ENCODE results near the gene ABCG1.

The ABCG1 gene

DNA sequence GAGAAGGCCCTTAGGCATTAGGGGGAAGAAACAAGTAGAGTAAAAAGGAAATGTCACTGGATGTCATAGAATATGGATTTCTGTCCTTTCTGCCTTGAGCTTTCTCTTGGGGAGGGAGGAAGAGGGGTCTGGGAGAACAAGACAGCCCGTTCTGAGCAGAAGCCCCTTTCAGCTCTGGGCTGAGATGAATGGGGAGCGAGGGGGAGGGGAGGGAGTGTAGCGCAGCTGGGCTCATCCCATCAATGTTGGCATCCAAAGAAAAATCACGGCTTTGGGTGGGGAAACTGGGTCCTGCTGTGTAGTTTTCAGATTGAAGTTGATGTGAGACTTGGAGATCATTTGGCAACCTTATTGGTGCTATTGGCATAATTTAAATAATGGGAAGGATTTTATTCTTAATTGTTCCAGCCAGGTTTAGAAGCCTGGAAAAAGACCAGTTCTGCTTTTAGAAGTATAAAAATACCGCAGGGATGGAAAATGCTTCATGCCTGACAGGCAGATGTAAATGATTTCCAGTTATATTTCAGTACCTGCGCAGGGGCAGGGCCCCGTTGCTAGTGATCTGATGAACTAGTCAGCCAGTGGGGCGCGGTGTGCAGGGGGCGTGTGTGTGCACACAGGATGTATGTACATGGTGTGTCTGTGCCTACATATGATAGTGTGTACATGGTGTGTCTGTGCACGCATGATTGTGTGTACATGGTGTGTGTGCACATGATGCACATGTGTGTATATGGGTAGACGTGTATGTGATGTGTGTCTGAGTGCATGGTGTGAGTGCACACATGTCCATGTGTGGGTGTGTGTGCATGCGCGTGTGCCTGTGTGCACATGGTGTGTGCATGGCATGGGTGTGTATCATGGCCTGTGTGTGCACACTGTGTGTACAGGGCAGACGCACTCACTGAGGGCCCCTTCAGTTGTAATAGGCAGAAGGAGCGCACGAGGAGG is 36.0 kb downstream of the ABCG1 start:
- DNase-seq: no peak

DNA sequence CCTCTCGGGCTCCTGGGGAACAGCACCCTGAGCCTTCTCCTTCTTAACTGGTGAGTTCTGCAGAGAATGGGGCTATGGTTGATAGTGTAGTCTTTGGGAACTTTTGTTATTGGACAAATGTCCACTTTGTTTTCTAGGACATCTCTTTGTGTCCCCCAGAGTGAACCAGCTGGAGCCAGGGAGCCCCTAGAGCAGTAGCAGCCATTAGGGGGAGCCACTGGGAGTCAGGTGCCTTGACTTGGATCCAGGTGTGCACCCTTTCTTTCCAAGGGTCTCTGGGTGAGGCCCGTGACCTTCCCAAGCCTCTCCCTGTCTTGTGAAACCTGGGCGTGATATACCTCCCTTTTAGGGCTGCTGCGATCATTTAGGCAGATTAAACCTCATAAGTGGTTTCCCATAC is 36.9 kb downstream of the ABCG1 start:
- no peak for DNase-seq

DNA sequence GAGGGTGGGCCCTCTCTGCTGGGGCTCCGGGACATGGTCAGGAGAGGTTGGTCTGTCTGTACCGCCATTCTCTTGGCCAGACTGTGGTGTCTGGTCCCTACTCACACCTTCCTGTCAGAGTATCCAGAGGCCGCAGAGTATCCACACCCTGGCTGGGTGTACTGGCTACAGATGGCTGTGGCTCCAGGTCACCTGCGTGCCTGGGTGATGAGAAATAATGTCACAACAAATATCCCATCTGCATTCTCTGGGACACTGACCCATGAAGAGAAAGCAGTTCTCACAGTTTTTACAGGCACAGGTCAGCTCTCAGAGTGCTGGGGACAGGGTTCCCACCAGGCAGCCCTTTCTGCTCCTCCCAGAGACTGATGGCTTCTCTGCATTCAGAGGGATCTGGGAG is 37.4 kb downstream of the ABCG1 start:
- DNase-seq: no peak

DNA sequence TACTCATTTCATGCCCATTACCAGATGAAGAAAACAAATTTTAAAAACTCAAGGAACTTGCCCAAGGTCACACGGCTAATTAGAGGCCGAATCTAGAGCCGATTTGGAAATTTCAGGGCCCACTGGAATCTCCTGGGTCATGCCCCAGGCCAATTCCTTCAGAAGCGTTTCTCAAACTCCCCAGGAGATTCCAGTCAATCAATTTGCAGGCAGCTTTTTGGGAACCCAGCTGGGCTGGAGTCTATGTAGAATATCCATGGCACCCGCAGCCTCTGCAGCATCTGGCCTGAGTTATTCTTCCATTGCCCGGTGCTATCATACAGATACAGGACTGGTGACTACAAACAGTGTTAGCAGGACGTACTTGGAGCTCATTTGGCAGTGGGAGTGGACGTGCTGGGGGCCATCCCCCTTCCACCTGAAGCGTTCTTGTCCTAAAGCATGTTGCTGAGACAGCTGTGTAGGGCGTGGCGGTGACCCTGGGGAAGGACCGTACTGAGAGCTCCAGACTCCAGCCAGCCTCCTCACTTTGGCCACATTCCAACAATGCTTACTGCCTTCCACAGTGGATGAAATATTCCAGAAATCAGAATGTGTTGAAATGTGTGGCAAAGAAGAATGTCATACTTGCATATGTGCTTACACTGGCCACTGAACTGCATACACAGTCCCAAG is 38.3 kb downstream of the ABCG1 start:
- DNase-seq: no peak

DNA sequence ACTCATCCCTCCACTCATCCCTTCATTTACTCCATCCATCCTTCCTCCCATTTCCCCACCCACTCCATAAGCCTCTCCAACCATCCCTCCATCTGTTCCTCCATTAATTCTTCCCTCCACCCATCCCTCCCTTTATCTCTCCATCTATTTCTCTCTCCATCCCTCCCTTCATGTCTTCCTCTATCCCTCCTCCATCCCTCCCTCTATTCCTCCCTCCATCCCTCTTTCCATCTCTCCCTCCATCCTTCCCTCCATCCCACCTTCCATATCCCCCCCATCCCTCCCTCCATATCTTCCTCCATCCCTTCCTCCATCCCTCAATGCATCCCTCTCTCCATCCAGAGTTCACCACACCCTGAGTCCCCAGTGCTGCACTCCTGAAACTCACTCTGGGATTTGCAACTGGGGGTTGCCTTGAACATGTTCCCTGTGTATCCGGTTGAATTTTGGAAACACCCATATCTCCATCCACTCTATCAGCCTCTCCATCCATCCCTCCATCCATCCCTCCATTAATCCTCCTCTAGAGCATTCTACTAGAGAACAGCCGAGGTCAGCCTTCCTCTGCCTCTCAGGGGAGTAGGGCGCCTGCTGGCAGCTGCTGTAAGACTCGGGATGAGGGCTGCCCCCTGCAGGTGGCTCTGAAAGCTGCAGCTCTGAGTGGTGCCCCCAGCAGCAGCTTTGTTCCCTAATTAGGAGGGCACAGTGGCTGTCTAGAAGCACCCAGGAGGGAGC is 39.4 kb downstream of the ABCG1 start:
- no peak for DNase-seq

DNA sequence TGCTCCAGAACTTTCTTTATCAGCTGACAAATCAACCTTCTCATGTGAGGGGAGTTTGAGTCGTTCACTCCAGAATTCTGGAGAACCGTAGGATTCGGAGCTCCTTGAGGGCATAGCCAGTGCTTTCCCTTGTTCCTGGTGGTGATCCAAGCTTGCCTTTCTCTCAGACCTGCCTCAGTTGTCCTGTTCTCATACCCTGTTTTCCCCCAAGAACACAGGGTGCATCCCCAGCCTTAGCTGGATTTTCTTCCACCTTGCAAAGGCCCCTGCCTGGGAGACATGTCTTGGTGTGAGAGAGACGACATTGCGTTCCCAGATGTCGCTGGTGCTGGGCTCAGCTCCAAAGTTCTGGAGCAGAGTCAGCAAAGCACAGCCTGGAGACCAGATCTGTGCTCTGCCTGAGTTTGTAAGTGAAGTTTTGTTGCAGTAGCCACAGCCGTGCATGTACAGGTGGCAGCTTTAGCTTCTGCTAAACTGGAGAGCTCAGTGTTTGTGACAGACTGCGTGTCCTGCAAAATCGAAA is 40.0 kb downstream of the ABCG1 start:
- DNase-seq: no peak

DNA sequence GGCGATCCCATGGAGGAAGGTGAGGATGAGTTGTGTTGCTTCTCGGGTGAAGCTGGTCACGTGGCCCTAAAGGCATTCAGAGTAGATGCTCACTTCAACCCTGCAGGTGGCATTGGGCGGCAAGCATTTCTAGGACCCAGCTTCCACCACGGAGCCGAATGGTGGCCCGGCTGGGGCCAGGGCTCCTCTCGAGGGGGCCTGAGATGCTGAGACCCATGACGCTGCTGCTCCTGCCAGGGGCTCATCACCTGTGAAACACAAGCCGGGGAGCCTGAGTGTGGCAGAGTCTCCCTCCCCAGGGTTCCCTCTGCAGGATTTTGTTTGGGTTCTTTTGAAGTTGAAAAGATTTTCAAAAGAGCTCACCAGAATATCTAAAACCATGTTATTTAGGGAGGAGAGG is 41.2 kb downstream of the ABCG1 start:
- no peak for DNase-seq

DNA sequence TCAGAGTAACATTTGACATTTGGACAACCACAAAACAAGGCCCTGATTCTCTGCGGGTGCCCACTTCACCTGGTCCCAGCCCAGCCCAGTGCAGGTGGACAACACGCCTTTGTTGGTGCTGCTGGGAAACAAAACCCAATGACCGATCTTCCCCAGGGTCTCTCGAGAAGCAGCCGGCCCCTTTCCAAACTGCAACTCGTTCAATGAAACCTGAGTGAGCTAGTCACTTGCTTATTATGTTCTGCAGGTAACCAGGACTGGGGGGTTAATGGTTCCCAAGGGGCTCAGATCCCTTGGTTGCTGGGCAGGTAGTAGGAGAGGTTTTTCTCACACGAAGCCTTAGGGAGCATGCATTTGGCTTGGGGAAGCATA is 42.9 kb downstream of the ABCG1 start:
- DNase-seq: no peak

DNA sequence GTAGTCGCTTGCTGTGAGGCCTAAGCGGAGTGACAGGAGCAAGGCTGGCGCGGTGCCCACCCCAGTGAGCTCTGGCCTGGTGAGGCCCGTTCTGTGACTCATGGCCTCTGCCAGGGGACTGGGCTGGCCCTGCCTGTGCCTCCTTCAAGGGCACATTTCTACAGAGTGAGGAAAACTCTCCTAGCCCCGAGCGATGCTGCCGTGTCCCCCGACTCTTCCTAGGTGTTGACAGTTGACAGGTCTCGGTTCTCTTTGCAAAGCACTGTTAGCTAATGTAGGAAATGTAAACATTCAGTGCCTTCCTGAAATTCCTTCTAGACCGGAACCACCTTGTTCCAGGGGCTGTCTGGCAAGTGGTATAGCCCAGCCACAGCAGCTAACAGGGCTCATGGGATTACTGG is 43.9 kb downstream of the ABCG1 start:
- no peak for DNase-seq

DNA sequence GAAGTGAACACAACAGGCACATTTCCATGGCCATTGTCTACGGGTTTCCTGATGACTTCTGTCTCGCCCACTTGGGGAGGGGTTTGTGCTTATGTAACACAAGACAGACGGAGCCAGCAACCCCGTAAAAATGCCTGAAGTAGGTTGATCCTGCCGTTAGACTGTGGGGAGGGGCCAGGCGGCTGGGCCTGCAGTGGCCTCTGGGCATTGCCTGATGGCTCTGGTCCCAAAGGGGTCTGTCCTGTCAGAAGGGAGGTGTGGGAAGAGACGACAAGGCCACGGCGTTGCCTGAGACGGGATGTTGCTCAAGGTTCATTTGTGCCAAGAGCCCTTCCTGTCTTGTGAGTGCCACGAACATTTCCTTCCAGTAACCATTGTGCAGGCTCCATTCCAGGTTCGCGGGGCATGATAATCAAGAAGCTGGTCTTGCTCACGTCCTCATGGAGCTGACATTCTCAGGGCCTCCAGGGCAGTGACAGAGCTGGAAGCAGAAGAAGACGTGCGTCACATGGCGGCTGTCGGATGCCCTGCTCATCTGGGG is 44.7 kb downstream of the ABCG1 start:
- DNase-seq: no peak

DNA sequence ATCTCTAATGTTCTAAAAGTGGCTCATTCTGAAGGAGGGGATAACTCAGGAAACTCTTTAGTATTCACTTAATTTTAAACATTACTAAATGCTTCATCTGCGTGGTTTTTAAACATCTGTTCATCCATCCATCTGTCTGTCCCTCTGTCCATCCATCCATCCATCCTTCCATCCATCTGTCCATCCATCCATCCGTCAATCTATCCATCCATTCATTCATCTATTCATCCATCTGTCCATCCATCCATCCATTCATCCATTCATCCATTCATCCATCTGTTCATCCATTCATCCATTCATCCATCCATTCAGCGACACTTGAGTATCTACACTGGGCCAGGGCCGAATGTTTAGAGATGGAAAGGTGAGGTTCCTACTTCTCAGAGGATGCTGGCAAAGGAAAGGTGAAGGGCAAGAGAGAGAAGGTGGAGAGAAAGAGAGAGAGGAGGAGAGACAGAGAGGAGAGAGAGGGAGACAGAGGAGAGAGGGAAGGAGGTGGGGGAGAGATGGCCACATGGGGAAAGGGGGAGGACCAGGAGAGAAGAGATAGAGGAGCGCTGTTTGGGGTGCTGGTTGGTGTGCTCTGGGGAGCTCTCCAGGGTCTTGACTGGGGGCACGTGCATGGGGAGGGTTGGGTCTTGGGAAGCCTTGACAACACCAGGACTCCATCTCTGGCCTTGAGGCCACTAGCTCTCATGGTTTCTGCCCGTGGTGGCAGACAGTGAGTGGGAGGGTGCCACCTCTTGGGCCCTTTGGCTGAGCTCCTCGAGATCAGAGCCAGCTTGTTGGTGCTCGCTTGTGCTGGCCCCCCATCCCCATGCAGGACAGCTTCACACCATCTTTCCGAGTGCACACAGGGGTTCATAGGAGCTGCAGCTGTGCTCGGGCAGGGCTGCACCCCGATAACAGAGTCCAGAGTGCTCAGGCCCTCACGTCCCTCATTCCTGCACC is 45.6 kb downstream of the ABCG1 start:
- DNase-seq: no peak

DNA sequence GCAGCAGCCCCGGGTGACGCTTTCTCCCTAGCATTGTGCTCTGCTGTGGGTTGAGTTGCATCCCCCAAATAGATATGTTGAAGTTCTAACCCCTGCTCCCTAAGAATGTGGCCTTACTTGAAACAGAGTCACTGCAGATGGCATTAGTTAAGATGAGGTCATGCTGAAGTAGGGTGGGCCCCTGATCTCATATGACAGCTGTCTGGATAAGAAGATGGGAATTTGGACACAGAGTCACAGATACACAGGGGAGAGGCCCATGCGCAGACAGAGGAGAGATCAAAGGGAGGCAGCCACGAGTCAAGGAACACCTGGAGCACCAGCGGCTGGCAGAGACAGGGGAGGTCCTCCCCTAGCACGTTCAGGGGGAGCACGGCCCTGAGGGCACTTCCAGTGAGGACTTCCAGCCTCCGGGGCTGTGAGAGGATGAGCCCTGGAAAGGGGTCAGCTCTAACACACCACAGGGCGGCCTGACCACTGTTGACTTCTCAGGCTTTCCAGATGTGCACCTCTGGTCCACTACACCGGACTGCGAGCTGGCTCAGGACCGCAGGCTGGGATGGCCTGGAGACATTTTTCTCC is 46.4 kb downstream of the ABCG1 start:
- no peak for DNase-seq

DNA sequence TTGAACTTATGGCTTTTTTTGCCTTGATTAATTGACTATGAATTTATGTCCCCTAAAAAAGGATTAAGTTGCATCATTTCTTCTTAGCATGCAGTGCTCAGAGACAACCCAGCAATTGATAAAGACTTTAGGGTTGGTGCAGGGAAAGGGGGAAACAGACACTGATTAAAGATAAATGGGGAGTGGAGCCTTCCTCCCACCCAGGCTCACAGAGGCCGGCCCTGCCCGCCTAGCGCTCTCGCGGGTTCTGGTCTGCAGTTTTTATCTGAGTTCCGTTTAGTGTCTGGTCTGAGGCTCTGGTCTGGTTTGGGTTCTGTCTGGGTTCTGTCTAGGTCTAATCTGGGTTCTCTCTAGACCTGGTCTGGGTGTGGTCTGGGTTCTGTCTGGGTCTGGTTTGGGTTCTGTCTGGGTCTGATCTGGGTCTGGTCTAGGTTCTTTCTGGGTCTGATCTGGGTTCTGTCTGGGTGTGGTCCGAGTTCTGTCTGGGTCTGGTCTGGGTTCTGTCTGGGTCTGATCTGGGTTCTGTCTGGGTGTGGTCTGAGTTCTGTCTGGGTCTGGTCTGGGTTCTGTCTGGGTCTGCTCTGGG is 48.1 kb downstream of the ABCG1 start:
- DNase-seq: no peak

DNA sequence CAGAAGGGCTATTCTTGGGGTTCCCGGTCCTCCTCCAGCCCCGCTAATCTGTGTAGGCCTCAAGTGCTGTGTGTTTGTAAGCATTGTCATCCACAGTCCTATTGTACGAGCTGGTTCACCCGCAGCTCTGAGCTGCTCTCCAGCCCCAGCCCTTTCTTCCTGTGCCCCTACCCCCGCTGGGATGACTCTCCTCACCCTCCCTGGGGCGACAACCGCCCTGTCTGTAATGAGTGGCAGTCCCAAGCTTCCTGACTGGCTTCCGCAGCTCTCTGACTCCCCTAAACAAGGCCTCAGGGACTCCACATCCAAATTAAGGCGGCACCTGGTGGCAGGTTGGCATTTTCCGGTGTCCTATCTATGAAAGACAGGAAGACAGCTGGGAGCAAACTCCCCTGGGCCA is 50.4 kb downstream of the ABCG1 start:
- DNase-seq: no peak

DNA sequence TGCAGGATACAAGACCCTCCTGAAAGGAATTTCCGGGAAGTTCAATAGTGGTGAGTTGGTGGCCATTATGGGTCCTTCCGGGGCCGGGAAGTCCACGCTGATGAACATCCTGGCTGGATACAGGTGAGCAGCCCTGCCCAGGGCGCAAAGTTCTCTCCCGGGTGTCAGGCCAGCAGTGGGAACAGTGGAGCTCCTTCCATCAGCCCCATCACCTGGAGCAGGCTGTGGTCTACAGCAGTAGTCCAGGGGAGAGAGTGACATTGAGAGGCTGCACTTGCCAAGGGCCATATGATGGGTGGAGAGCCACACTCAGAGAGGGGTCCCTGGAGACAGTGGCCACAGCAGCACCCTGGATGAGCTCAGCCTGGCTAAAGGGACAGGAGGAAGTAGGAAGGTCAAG is 52.1 kb downstream of the ABCG1 start:
- no peak for DNase-seq

DNA sequence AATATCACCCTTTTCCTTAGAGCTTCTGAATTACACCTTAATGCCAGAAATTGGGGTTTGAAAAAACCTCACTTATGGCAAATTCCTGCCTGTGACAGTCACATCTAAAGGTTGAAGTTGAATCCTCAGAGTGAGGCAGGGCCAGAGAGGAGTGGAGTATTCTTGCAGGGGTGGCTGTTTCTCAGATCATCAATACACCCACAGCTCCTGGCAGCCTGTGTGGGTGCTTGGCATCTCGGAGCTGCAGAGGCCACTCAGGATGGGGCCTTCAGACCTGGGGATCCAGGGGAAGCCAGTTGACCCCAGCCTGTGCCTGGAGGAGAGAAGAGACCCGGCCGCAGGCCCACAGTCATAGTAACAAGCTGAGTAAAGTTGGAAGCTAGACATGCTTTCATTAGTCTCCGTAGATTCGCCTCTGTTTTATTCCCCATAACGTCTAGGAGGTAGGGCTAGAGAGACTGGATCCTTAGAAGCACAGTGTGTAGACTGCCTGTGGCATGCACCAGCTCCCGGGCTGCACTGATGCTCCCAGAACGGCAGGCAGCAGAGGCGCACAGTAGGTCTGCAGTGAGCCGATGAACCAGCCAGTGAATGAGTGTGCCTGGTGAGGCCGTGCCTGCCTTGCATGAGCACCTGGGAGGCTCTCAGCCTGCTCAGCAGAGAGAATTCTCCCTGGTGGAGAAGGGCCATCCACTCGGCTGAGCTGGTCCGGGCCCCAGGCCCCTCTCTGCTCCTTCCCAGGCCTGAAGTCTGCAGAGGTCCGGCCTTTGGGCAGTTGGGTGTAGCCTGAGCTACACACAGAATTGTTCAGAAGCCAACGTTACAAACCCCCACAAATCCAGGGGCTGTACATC is 53.4 kb downstream of the ABCG1 start:
- DNase-seq: no peak

DNA sequence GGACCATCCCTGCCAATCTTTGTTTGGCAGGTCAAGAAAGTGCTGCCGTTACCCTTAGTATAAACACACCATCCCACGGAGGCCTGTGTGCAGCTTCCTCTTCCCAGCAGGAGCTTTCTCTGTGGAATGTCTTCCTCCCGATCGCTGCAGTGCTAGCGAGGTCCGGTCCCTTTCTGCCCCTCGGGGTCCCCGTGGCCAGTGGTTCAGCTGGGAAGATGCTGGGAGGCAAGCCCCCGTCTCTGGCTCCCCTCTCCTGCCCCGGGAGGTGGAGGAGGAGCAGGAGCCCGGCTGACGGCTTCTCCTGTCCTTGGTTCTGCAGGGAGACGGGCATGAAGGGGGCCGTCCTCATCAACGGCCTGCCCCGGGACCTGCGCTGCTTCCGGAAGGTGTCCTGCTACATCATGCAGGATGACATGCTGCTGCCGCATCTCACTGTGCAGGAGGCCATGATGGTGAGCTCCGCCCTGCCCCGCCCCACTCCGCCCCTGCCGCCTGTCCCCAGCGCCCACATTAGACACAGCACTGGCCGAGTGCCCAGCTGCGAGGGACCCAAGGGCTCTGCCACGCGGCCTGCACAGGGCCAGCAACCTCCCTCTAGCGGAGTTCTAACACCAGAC is 54.2 kb downstream of the ABCG1 start:
- DNase-seq: no peak

DNA sequence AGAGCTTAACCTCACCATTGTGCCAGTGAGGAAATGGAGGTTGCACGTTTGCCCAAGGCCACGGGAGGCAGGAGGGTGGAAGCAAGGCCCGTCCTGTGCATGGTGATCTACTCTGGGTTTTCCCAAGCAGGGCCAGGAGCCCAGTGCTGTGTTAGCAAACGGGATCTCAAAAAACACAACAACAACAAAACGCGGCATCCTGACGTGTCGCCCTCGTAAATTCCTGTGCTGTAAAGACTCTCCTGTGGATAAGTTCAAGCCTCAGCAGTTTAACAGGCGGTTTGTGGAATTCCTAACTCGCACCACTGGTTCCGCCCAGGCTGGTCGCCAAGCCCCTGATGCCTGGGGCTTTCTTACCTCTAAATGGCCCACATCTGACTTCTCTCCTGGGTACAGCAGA is 57.1 kb downstream of the ABCG1 start:
- DNase-seq: no peak

DNA sequence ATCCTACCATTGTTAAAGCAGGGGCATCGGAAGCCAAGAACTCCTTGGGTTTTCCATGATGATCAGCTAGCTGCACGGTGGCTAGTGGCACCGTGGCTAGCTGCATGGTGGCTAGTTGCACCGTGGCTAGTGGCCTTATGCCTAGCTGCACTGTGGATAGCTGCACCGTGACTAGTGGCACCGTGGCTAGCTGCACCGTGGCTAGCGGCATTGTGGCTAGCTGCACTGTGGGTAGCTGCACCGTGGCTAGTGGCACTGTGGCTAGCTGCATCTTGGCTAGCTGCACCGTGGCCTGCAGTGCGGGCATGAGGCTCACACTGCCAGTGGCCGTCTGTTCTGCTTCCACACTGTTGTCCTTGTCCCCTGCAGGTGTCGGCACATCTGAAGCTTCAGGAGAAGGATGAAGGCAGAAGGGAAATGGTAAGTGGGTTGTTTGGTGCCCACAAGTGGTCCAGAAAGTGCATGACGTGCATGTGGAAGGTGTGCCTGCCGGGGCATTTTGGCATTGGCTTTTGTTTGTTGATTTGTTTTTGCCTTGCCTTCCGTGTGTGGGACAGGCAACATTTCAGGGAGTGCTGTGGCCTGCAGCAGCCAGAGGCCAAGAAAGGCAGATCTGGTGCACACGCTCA is 57.7 kb downstream of the ABCG1 start:
- DNase-seq: no peak
